ENCODE results near the gene PTPRN2. TPM values are rescaled to one million over a fixed set of nuclear protein-coding genes. Genes with fewer than 3 reads are reported as not detected.
"Not testable (repeated sequence)": the region's sequence is repeated elsewhere in the genome, so short reads cannot be mapped to it uniquely, and the experiment has no call there.

Gene PTPRN2
- polyA plus RNA-seq, 1 of the 3 experiments (the other 2 are of a cell fraction), result 4.0 TPM

DNA sequence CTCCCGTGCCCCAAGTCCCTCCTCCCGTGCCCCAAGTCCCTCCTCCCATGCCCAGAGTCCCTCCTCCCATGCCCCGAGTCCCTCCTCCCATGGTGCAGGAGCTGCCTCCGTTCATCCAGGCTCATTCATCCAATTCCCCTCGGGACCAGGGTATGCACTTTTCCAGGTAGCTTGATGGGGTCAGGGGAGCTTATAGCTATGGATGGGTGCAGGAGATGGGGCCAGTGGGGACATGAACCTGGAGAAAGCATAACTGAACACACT lies 201.3 kb downstream of the PTPRN2 start:
- Histone ChIP-seq H2AFZ (ENCODE audit: low read depth) (no peak overlapping the region), H3K9me2 (no peaks in the 10 kb centered on the region), H3K9me3 (0 out of 2 replicates have a peak, but pooled peaks cover 8% of the 10 kb centered on the region), H3K4me2 (no peak overlapping the region), H4K20me1 (ENCODE audit: insufficient read depth) (no peaks in the 10 kb centered on the region), H3K27me3 (ENCODE audit: insufficient read depth) (no peaks in the 10 kb centered on the region), H3K27ac (ENCODE audit: low read depth in 2 of 2, low read length in 1 of 2) (no peak overlapping the region), H3F3A (replicated peaks; ENCODE audit: insufficient read depth) (no peaks in the 10 kb centered on the region), H3K36me3 (replicated peaks in 1 of 2; ENCODE audit: control insufficient read depth in 1 of 2, insufficient read depth in 2 of 2, low read length in 1 of 2) (no peaks in the 10 kb centered on the region), H3K4me1 (ENCODE audit: control insufficient read depth in 1 of 2, insufficient read depth in 2 of 2, low read depth in 1 of 2, low read length in 1 of 2) (no peaks in the 10 kb centered on the region; a peak in 1 of 4 replicates), H3K4me3 (ENCODE audit: low read depth in 2 of 2, low read length in 1 of 2) (no peak overlapping the region), H3K9ac (no peak overlapping the region), H3K79me2 (ENCODE audit: insufficient read depth) (no peaks in the 10 kb centered on the region)
- CTCF ChIA-PET, result interaction anchor here (1.8 kb wide), 1 partner anchor 18 kb away, joined by 4 read pairs; no protein-coding TSS in a partner anchor
- DNase-seq, result no peak
- POLR2A ChIA-PET, result no interaction called here
- WGBS (ENCODE audit: low lambda C conversion rate), result 40% methylated on average over 5 of the region's 5 CpGs
- no peak for TF ChIP-seq MEF2A (IDR thresholded peaks at IDR 0.05; ENCODE audit: borderline replicate concordance, low read depth)
- no peak for TF ChIP-seq TEAD4 (IDR thresholded peaks at IDR 0.05; ENCODE audit: borderline replicate concordance, insufficient read depth)
- no peak for TF ChIP-seq POLR2AphosphoS5 (IDR thresholded peaks at IDR 0.05; ENCODE audit: low read depth, low read length)

DNA sequence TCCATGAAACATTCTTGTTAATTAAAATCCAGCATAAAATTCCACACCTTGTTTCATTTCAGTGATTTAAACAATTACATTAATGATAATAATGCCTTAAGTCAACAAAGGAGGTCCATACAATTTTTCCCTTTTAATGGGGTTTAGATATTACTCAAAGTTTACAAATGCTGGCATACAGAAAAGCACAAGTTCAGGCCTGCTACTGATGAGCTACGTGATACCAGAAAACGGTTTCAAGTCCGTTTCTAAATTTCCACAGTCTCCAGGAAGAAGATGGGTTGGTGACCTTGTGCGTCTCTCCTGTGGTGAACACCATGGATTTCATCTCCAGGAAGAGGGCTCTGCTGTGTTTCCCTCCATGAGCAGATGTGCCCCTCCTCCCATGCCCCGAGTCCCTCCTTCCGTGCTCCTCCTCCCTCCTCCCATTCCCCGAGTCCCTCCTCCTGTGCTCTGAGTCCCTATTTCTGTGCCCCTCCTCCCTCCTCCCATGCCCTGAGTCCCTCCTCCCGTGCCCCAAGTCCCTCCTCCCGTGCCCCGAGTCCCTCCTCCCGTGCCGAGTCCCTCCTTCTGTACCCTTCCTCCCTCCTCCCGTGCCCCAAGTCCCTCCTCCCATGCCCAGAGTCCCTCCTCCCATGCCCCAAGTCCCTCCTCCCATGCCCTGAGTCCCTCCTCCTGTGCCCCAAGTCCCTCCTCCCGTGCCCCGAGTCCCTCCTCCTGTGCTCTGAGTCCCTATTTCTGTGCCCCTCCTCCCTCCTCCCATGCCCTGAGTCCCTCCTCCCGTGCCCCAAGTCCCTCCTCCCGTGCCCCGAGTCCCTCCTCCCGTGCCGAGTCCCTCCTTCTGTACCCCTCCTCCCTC lies 201.9 kb downstream of the PTPRN2 start:
- H3K27ac ChIP-seq (ENCODE audit: low read depth in 2 of 2, low read length in 1 of 2); H3K9me3 ChIP-seq; POLR2A ChIA-PET; H3F3A ChIP-seq (replicated peaks; ENCODE audit: insufficient read depth); H3K4me3 ChIP-seq (ENCODE audit: low read depth in 2 of 2, low read length in 1 of 2); DNase-seq; H2AFZ ChIP-seq (ENCODE audit: low read depth); H3K4me2 ChIP-seq; H3K79me2 ChIP-seq (ENCODE audit: insufficient read depth); H3K9me2 ChIP-seq; H3K4me1 ChIP-seq (ENCODE audit: control insufficient read depth in 1 of 2, insufficient read depth in 2 of 2, low read depth in 1 of 2, low read length in 1 of 2); H4K20me1 ChIP-seq (ENCODE audit: insufficient read depth); H3K36me3 ChIP-seq (replicated peaks in 1 of 2; ENCODE audit: control insufficient read depth in 1 of 2, insufficient read depth in 2 of 2, low read length in 1 of 2); H3K27me3 ChIP-seq (ENCODE audit: insufficient read depth); H3K9ac ChIP-seq: not testable (repeated sequence)
- CTCF ChIA-PET, result interaction anchor here (0.6 to 1.8 kb wide), 2 partner anchors 18 to 321 kb away, joined by 3 to 4 read pairs; no protein-coding TSS in a partner anchor
- WGBS (ENCODE audit: low lambda C conversion rate), result 54% methylated on average over 19 of the region's 20 CpGs

DNA sequence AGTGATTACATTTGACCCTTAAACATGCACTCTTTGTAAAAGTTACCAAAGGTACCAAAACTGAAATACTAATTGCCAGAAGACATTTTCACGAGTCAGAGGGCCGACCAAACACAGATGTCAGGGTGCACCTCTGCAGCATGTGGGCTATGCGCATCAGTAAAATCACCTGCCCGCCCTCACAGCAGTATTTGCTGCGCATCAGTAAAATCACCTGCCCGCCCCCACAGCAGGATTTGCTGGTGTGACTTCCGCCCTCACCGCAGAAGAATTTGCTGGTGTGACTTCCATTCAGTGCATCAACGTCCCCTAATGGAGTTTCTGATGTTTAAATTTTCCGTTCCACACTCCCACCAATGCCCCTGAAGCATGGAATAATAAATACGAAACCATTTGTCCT lies 202.9 kb downstream of the PTPRN2 start:
- no peaks in the 10 kb centered on the region for H3K36me3 ChIP-seq (replicated peaks in 1 of 2; ENCODE audit: control insufficient read depth in 1 of 2, insufficient read depth in 2 of 2, low read length in 1 of 2)
- H2AFZ ChIP-seq (ENCODE audit: low read depth), result no peak overlapping the region
- H3K27ac ChIP-seq (ENCODE audit: low read depth in 2 of 2, low read length in 1 of 2), result no peak overlapping the region
- 0 out of 2 replicates have a peak, but pooled peaks cover 8% of the 10 kb centered on the region for H3K9me3 ChIP-seq
- no peaks in the 10 kb centered on the region; a peak in 1 of 4 replicates for H3K4me1 ChIP-seq (ENCODE audit: control insufficient read depth in 1 of 2, insufficient read depth in 2 of 2, low read depth in 1 of 2, low read length in 1 of 2)
- no peaks in the 10 kb centered on the region for H3K27me3 ChIP-seq (ENCODE audit: insufficient read depth)
- POLR2A ChIA-PET, result no interaction called here
- no peaks in the 10 kb centered on the region for H4K20me1 ChIP-seq (ENCODE audit: insufficient read depth)
- no peak for DNase-seq
- no peaks in the 10 kb centered on the region for H3K9me2 ChIP-seq
- CTCF ChIA-PET, result no interaction called here
- no peak overlapping the region for H3K9ac ChIP-seq
- H3K4me3 ChIP-seq (ENCODE audit: low read depth in 2 of 2, low read length in 1 of 2), result no peak overlapping the region
- H3K4me2 ChIP-seq, result no peak overlapping the region
- no peaks in the 10 kb centered on the region for H3K79me2 ChIP-seq (ENCODE audit: insufficient read depth)
- WGBS (ENCODE audit: low lambda C conversion rate), result 50% methylated on average over 11 of the region's 11 CpGs
- H3F3A ChIP-seq (replicated peaks; ENCODE audit: insufficient read depth), result no peaks in the 10 kb centered on the region
- TF ChIP-seq GATA2 (CRISPR knock-in tag; IDR thresholded peaks at IDR 0.05) (no peak), RXRA (IDR thresholded peaks at IDR 0.05; ENCODE audit: borderline replicate concordance, low read depth) (no peak), NRF1 (IDR thresholded peaks at IDR 0.05; ENCODE audit: low read depth, low read length) (no peak), MXI1 (IDR thresholded peaks at IDR 0.05; ENCODE audit: low read depth, low read length) (no peak), EZH2phosphoT487 (IDR thresholded peaks at IDR 0.05; ENCODE audit: borderline replicate concordance, low read depth) (no peak), SMC3 (IDR thresholded peaks at IDR 0.05; ENCODE audit: low read depth, low read length) (no peak), YY1 (IDR thresholded peaks at IDR 0.05; ENCODE audit: low read depth) (no peak), TAF1 (IDR thresholded peaks at IDR 0.05; ENCODE audit: borderline replicate concordance, low read depth, low read length) (no peak), RFX5 (IDR thresholded peaks at IDR 0.05; ENCODE audit: low read length) (no peak)
- TF ChIP-seq, protein P1, sequence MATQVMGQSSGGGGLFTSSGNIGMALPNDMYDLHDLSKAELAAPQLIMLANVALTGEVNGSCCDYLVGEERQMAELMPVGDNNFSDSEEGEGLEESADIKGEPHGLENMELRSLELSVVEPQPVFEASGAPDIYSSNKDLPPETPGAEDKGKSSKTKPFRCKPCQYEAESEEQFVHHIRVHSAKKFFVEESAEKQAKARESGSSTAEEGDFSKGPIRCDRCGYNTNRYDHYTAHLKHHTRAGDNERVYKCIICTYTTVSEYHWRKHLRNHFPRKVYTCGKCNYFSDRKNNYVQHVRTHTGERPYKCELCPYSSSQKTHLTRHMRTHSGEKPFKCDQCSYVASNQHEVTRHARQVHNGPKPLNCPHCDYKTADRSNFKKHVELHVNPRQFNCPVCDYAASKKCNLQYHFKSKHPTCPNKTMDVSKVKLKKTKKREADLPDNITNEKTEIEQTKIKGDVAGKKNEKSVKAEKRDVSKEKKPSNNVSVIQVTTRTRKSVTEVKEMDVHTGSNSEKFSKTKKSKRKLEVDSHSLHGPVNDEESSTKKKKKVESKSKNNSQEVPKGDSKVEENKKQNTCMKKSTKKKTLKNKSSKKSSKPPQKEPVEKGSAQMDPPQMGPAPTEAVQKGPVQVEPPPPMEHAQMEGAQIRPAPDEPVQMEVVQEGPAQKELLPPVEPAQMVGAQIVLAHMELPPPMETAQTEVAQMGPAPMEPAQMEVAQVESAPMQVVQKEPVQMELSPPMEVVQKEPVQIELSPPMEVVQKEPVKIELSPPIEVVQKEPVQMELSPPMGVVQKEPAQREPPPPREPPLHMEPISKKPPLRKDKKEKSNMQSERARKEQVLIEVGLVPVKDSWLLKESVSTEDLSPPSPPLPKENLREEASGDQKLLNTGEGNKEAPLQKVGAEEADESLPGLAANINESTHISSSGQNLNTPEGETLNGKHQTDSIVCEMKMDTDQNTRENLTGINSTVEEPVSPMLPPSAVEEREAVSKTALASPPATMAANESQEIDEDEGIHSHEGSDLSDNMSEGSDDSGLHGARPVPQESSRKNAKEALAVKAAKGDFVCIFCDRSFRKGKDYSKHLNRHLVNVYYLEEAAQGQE (IDR thresholded peaks at IDR 0.05; ENCODE audit: low read depth, low read length), result no peak
- TF ChIP-seq, protein P2, sequence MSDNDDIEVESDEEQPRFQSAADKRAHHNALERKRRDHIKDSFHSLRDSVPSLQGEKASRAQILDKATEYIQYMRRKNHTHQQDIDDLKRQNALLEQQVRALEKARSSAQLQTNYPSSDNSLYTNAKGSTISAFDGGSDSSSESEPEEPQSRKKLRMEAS (IDR thresholded peaks at IDR 0.05; ENCODE audit: low read depth), result no peak
- TF ChIP-seq, protein P3, sequence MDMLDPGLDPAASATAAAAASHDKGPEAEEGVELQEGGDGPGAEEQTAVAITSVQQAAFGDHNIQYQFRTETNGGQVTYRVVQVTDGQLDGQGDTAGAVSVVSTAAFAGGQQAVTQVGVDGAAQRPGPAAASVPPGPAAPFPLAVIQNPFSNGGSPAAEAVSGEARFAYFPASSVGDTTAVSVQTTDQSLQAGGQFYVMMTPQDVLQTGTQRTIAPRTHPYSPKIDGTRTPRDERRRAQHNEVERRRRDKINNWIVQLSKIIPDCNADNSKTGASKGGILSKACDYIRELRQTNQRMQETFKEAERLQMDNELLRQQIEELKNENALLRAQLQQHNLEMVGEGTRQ (IDR thresholded peaks at IDR 0.05; ENCODE audit: borderline replicate concordance, low read depth, low read length), result no peak
